AG04450 (cell line): Measurements from ENCODE around the gene MED27. TPM values are rescaled to one million over a fixed set of nuclear protein-coding genes. Genes with fewer than 3 reads are reported as not detected.

Source experiments
- CTCF ChIA-PET: fragments of 300-600, 350-600 bp; formaldehyde crosslinking; extraction: SDS; loops from one replicate; lab custom pipeline; 2022; ENCODE audit warnings: antibody characterized with exemption, inconsistent platforms; lab: Charles Lee
- POLR2A ChIA-PET: fragments of 350-600 bp; formaldehyde crosslinking; extraction: SDS; loops from one replicate; lab custom pipeline; 2021; ENCODE audit warnings: antibody characterized with exemption, inconsistent platforms; lab: Yijun Ruan, JAX
- DNase-seq: peaks from one replicate; pipeline ENCODE4 v3.0.0-alpha.2; 2011; ENCODE audit warnings: low read depth, low spot score
- H3K27ac ChIP-seq: one replicate; pipeline ENCODE4 v1.5.1; 2012; ENCODE audit warnings: low read depth, low read length, control low read depth
- H3K27me3 ChIP-seq: one replicate; pipeline ENCODE4 v1.6.0; 2012; ENCODE audit warnings: low read length; ENCODE audit not compliant: control insufficient read depth, insufficient read depth
- H3K4me3 ChIP-seq: 2 replicates; pipeline ENCODE4 v1.5.1; 2011; ENCODE audit warnings: mild to moderate bottlenecking, low read depth, low read length, control low read depth
- H3K9me3 ChIP-seq: 2 replicates; pipeline ENCODE4 v1.5.1; 2012; ENCODE audit warnings: low read length; ENCODE audit not compliant: control insufficient read depth, insufficient read depth
- polyA plus RNA-seq: library from polyadenylated mRNA; depleted of rRNA; stranded (reverse); fragments of >200 nt; gene quantifications from 2 replicates; pipeline ENCODE4 v1.2.3, GENCODE V29; 2011
- TF ChIP-seq, protein P1 (sequence below): IDR thresholded peaks from 2 replicates; pipeline ENCODE4 v1.5.1; 2011; ENCODE audit warnings: low read depth, low read length, control low read depth, inconsistent platforms

MED27 gene
- polyA plus RNA-seq, 1 experiment, result 36.6 TPM

DNA sequence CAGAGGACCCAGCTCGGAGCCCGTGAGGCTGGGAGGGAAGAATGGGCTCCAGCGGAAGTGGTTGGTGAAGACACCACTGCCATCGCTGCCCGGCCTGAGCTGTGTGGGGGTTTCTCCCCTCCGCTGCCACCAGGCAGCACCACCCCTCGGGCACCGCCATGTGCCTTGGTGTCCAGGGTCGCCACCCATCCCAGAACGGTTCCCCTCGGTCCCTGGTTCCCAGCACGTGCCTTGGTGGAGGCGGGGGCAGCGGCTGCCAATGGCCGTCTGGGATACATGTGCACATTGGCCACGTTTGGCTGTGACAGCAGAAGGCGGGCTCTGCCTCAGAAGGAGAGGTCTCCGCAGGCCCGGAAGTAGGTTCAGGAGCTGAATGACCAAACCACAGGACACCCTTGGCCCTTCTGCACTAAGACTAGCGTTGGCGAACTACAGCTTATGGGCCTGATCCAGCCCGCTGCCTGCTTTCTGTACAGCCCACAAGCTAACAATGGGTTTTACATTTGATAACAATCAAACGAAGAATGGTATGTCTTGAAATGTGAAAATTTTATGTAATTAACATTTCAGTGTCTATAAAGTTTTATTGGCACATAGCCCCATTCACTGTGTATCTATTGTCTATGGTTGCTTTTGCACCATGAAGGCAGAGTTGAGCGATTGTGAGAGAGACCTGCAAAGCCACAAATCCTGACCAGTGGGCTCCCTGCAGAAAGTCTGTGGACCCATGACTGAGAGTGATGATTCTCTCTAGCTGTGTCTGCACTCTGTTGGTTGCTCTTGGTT, 248.1 kb downstream of the MED27 start:
- TF ChIP-seq, protein P1, sequence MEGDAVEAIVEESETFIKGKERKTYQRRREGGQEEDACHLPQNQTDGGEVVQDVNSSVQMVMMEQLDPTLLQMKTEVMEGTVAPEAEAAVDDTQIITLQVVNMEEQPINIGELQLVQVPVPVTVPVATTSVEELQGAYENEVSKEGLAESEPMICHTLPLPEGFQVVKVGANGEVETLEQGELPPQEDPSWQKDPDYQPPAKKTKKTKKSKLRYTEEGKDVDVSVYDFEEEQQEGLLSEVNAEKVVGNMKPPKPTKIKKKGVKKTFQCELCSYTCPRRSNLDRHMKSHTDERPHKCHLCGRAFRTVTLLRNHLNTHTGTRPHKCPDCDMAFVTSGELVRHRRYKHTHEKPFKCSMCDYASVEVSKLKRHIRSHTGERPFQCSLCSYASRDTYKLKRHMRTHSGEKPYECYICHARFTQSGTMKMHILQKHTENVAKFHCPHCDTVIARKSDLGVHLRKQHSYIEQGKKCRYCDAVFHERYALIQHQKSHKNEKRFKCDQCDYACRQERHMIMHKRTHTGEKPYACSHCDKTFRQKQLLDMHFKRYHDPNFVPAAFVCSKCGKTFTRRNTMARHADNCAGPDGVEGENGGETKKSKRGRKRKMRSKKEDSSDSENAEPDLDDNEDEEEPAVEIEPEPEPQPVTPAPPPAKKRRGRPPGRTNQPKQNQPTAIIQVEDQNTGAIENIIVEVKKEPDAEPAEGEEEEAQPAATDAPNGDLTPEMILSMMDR, result no peak
- no peak overlapping the region for H3K4me3 ChIP-seq
- DNase-seq, result no peak
- H3K9me3 ChIP-seq, result peaks cover 27% of the 10 kb centered on the region
- CTCF ChIA-PET, result interaction anchor here (1.0 kb wide), 1 partner anchor 405 kb away, joined by 3 read pairs; no protein-coding TSS in a partner anchor
- no peak overlapping the region for H3K27ac ChIP-seq
- POLR2A ChIA-PET, result no interaction called here
- H3K27me3 ChIP-seq, result peaks cover 39% of the 10 kb centered on the region

DNA sequence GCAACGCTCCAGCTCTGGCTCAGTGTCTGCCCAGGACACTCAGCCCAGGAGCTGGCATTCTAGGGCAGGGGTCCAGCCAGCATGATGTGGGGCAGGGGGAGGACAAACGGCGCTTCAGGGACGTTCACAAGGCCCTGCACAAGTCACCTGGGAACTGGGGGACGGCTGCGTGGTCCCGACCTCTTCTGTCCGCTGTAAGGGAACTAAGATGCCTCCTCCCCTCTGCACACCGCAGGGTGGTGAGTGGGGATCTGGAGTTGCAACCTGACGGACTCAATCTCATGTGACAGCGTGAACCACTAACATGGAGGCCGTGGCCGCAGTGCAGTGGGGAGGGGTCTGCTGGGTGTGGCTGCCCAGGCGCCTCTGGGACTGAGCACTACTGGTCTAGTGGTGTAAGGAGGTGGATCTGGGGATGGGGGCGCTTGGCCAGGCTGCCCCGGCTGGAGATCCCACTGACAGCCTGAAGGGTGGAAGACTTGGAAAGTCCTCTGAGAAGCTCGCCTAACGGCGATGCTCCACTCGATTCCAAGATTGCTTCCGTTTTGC, 251.8 kb downstream of the MED27 start:
- ChIA-PET POLR2A (no interaction called here), CTCF (no interaction called here)
- Histone ChIP-seq H3K9me3 (peaks cover 8% of the 10 kb centered on the region), H3K4me3 (no peak overlapping the region), H3K27ac (no peak overlapping the region), H3K27me3 (peaks cover 54% of the 10 kb centered on the region)
- DNase-seq, result no peak
- TF ChIP-seq, protein P1, result no peak

DNA sequence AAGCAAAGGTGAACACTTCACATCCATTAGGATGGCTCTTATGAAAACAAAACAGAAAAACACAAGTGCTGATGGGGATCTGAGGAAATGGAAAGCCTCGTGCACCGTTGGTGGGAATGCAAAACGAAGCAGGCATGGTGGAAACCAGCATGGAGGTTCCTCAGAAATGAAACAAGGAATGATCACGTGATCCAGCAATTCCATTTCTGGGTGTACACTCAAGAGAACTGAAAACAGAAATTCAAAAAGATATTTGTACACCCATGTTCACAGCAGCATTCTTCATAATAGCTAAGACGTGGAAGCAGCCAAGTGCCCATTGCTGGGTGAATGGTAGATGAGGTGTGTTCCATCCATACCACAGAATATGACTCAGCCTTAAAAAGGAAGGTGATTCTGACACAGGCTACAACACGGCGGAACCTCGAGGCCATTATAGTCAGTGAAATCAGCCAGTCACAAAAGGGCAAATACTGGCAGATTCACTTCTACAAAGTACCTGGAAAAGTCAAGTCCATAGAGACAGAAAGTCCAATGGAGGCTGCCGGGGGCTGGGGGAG, 252.6 kb downstream of the MED27 start:
- Histone ChIP-seq H3K9me3 (peaks cover 8% of the 10 kb centered on the region), H3K4me3 (no peak overlapping the region), H3K27ac (no peak overlapping the region), H3K27me3 (peaks cover 59% of the 10 kb centered on the region)
- TF ChIP-seq, protein P1, result no peak
- CTCF ChIA-PET, result no interaction called here
- DNase-seq, result no peak
- POLR2A ChIA-PET, result no interaction called here

DNA sequence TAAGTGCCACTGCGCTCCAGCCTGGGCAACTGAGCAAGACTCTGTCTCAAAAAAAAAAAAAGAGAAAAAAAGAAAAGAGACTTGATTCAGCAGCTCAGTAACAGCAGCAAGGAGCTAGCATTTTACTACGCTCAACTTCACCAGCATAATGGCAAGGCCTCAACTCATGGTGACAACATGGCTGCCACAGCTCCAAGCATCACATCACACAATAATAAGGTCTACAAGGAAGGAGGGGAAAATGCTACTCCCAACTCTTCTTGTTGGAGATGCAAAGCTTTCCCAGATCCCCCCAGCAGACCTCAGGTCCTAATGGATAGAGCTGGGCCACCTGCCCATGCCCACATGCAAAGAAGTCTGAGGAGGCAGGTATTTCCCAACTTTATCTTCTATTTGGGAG, 253.6 kb downstream of the MED27 start:
- TF ChIP-seq, protein P1, result no peak
- Histone ChIP-seq H3K4me3 (no peak overlapping the region), H3K27ac (no peak overlapping the region), H3K9me3 (peaks cover 4% of the 10 kb centered on the region; the same call in 1 of the 2 replicates), H3K27me3 (peaks cover 65% of the 10 kb centered on the region)
- no peak for DNase-seq
- POLR2A ChIA-PET, result no interaction called here
- CTCF ChIA-PET, result interaction anchor here (1.4 kb wide), 1 partner anchor 410 kb away, joined by 3 read pairs; no protein-coding TSS in a partner anchor
